ENCODE results near the gene RABIF. TPM values are rescaled to one million over a fixed set of nuclear protein-coding genes. Genes with fewer than 3 reads are reported as not detected.

The RABIF gene
- polyA plus RNA-seq, 3 donors = 7.8 to 24.6 (median 22.8) TPM

- peaks cover 0 to 4% (median 0%) of the 10 kb centered on the region in 7 donors for H3K9me3 Mint-ChIP-seq
- WGBS (ENCODE audit: insufficient coverage) = 84% methylated on average over 3 of the region's 6 CpGs
Measured at GRCh38 chr1:202844935-202845334, 44.0 kb downstream of the RABIF start.

GRCh38 chr1:202844259-202844658 lies 44.7 kb downstream of the RABIF start:
- H3K4me1 Mint-ChIP-seq = peaks cover 11% of the 10 kb centered on the region
- H3K4me1 ChIP-seq (ENCODE audit: control insufficient read depth in 1 of 2, insufficient read depth in 2 of 2, low read length in 2 of 2) = peaks cover 0 to 6% of the 10 kb centered on the region in 2 donors
- DNase-seq = no peak
- peaks cover 0 to 4% (median 0%) of the 10 kb centered on the region in 7 donors for H3K9me3 Mint-ChIP-seq
- H3K4me3 ChIP-seq (replicated peaks in 1 of 3; ENCODE audit: low read depth in 2 of 3, low read length in 3 of 3) = no peak overlapping the region
- no peak overlapping the region for H2AFZ ChIP-seq (ENCODE audit: insufficient read depth, low read depth, low read length, poor library complexity, severe bottlenecking)
- H3K9me3 ChIP-seq (replicated peaks in 1 of 2; ENCODE audit: control insufficient read depth in 1 of 2, insufficient read depth in 1 of 2, low read length in 2 of 2) = no peaks in the 10 kb centered on the region
- H3K27me3 ChIP-seq (ENCODE audit: control insufficient read depth in 2 of 2, insufficient read depth in 2 of 2, low read length in 2 of 2) = no peaks in the 10 kb centered on the region
- no peak overlapping the region for H3K4me2 ChIP-seq (replicated peaks; ENCODE audit: extremely low read depth, low read length, poor library complexity, severe bottlenecking)
- H4K20me1 ChIP-seq (ENCODE audit: insufficient read depth, low read length) = no peaks in the 10 kb centered on the region
- no peaks in the 10 kb centered on the region for H3K79me2 ChIP-seq (ENCODE audit: insufficient read depth, low read length)
- no CpG with 5 or more reads among the region's 5 CpGs for WGBS (ENCODE audit: insufficient coverage)
- H3K36me3 Mint-ChIP-seq = no peaks in the 10 kb centered on the region
- no peak overlapping the region for H3K27ac Mint-ChIP-seq
- no peak overlapping the region for H3K4me3 Mint-ChIP-seq
- H3K9ac ChIP-seq (ENCODE audit: insufficient read depth, low read length, poor library complexity, severe bottlenecking) = no peak overlapping the region
- intact Hi-C loops (cut with micrococcal nuclease) = no loop called here
- no peak overlapping the region for H3K27ac ChIP-seq (ENCODE audit: low read depth in 1 of 2, low read length in 2 of 2)
- H3K36me3 ChIP-seq (replicated peaks in 1 of 2; ENCODE audit: control insufficient read depth in 1 of 2, insufficient read depth in 2 of 2, low read length in 2 of 2) = no peaks in the 10 kb centered on the region
- TF ChIP-seq CTCF (IDR thresholded peaks at IDR 0.05) = no peak
- H3K27me3 Mint-ChIP-seq (ENCODE audit: low read depth in 3 of 3) = peaks cover 0 to 4% (median 1%) of the 10 kb centered on the region in 3 donors

More at GRCh38 chr1:202844935-202845334, 44.0 kb downstream of the RABIF start:
- Histone ChIP-seq H3K9me3 (replicated peaks in 1 of 2; ENCODE audit: control insufficient read depth in 1 of 2, insufficient read depth in 1 of 2, low read length in 2 of 2) (no peaks in the 10 kb centered on the region), H3K9ac (ENCODE audit: insufficient read depth, low read length, poor library complexity, severe bottlenecking) (no peak overlapping the region), H3K4me2 (replicated peaks; ENCODE audit: extremely low read depth, low read length, poor library complexity, severe bottlenecking) (no peak overlapping the region), H3K4me1 (ENCODE audit: control insufficient read depth in 1 of 2, insufficient read depth in 2 of 2, low read length in 2 of 2) (peaks cover 0 to 4% of the 10 kb centered on the region in 2 donors), H4K20me1 (ENCODE audit: insufficient read depth, low read length) (no peaks in the 10 kb centered on the region), H3K36me3 (replicated peaks in 1 of 2; ENCODE audit: control insufficient read depth in 1 of 2, insufficient read depth in 2 of 2, low read length in 2 of 2) (no peaks in the 10 kb centered on the region), H3K27ac (ENCODE audit: low read depth in 1 of 2, low read length in 2 of 2) (no peak overlapping the region), H2AFZ (ENCODE audit: insufficient read depth, low read depth, low read length, poor library complexity, severe bottlenecking) (no peak overlapping the region), H3K27me3 (ENCODE audit: control insufficient read depth in 2 of 2, insufficient read depth in 2 of 2, low read length in 2 of 2) (no peaks in the 10 kb centered on the region), H3K79me2 (ENCODE audit: insufficient read depth, low read length) (no peaks in the 10 kb centered on the region), H3K4me3 (replicated peaks in 1 of 3; ENCODE audit: low read depth in 2 of 3, low read length in 3 of 3) (no peak overlapping the region)
- no peak overlapping the region for H3K27ac Mint-ChIP-seq
- H3K4me3 Mint-ChIP-seq = no peak overlapping the region
- intact Hi-C loops (cut with micrococcal nuclease) = no loop called here
- peaks cover 8% of the 10 kb centered on the region for H3K4me1 Mint-ChIP-seq
- no peak for TF ChIP-seq CTCF (IDR thresholded peaks at IDR 0.05)
- DNase-seq = no peak
- peaks cover 0 to 4% (median 1%) of the 10 kb centered on the region in 3 donors for H3K27me3 Mint-ChIP-seq (ENCODE audit: low read depth in 3 of 3)
- H3K36me3 Mint-ChIP-seq = no peaks in the 10 kb centered on the region
